ENCODE measurements around the gene SH3RF1. TPM values are rescaled to one million over a fixed set of nuclear protein-coding genes. Genes with fewer than 3 reads are reported as not detected.

Gene SH3RF1
- total and polyA plus RNA-seq, 2 of the 8 experiments (the other 6 are each of a cell fraction or from before 2014, with no cell fraction given) = 6.9 to 15.1 TPM

GRCh38 chr4:169236873-169237626, 33.7 kb downstream of the SH3RF1 start:
- peaks cover 0 to 2% (median under 1%) of the 10 kb centered on the region in 4 experiments; a peak in 4 of 7 replicates for H3K4me1 ChIP-seq (replicated peaks in 1 of 4; ENCODE audit: control insufficient read depth in 3 of 4, insufficient read depth in 4 of 4, low read length in 3 of 4)
- no peaks in the 10 kb centered on the region for H3K36me3 ChIP-seq (ENCODE audit: control insufficient read depth in 2 of 4, insufficient read depth in 4 of 4, low read length in 3 of 4)
- DNase-seq (ENCODE audit: low read depth in 1 of 2, low spot score in 2 of 2) (no peak), FAIRE-seq (no peak)
- peaks cover 3 to 32% of the 10 kb centered on the region in 2 experiments; a peak in 3 of 4 replicates for H3K79me2 ChIP-seq (ENCODE audit: control insufficient read depth in 1 of 2, insufficient read depth in 2 of 2, low read length in 2 of 2)
- no peaks in the 10 kb centered on the region for H3K27me3 ChIP-seq (replicated peaks in 1 of 4; ENCODE audit: control insufficient read depth in 3 of 4, extremely low read depth in 1 of 4, insufficient read depth in 3 of 4, low read length in 3 of 4)
- no peak overlapping the region for H2AK5ac ChIP-seq (ENCODE audit: low read depth, low read length)
- no peak overlapping the region for H3K23ac ChIP-seq (ENCODE audit: insufficient read length)
- no peak overlapping the region for H3K4ac ChIP-seq (replicated peaks; ENCODE audit: insufficient read length, low read depth, low read length)
- H4K91ac ChIP-seq (replicated peaks; ENCODE audit: insufficient read length, low read length) = no peak overlapping the region
- no peak overlapping the region for H3K9ac ChIP-seq (replicated peaks in 1 of 4; ENCODE audit: extremely low read depth in 1 of 4, low read depth in 3 of 4, low read length in 3 of 4)
- no peak overlapping the region for H2BK5ac ChIP-seq (ENCODE audit: low read depth, low read length)
- H4K20me1 ChIP-seq (replicated peaks in 1 of 2; ENCODE audit: control insufficient read depth in 1 of 2, insufficient read depth in 2 of 2, low read length in 2 of 2) = peaks cover 0 to 3% of the 10 kb centered on the region in 2 experiments
- CTCF ChIA-PET (ENCODE audit: partially characterized antibody) = interaction anchor here (0.8 to 1.6 kb wide), 5 partner anchors 12 to 108 kb away, joined by 3 to 4 read pairs (median 4); no protein-coding TSS in a partner anchor
- peaks cover 3% of the 10 kb centered on the region for H3K79me1 ChIP-seq (ENCODE audit: low read depth, low read length)
- H3K27ac ChIP-seq (ENCODE audit: low read depth, low read length) = no peak overlapping the region
- H3K4me2 ChIP-seq (ENCODE audit: insufficient read depth in 1 of 2, low read depth in 2 of 2, low read length in 2 of 2) = no peak overlapping the region
- no peaks in the 10 kb centered on the region for H3K9me3 ChIP-seq (ENCODE audit: insufficient read depth in 2 of 2, low read depth in 1 of 2, low read length in 1 of 2)
- H4K8ac ChIP-seq (ENCODE audit: extremely low read depth, insufficient read depth, low read length) = no peak overlapping the region
- no peak overlapping the region for H2BK12ac ChIP-seq (ENCODE audit: low read depth, low read length)
- H2BK15ac ChIP-seq (ENCODE audit: low read length) = no peak overlapping the region
- H3K18ac ChIP-seq (ENCODE audit: extremely low read depth, low read length) = no peak overlapping the region
- POLR2A ChIA-PET (ENCODE audit: partially characterized antibody) = interaction anchor here (0.9 to 1.1 kb wide), 2 partner anchors 10 to 14 kb away, joined by 3 to 4 read pairs; no protein-coding TSS in a partner anchor
- no peak overlapping the region for H2BK120ac ChIP-seq (replicated peaks; ENCODE audit: low read depth, low read length)
- H3K56ac ChIP-seq (replicated peaks; ENCODE audit: insufficient read length, low read depth, low read length) = no peak overlapping the region
- no peak overlapping the region for H2BK20ac ChIP-seq (ENCODE audit: low read length)
- 80% methylated on average over 6 of the region's 6 CpGs; no CpG with 5 or more reads in 1 of the 2 experiments for WGBS, 2 experiments (ENCODE audit: extremely low coverage in 1 of 2, insufficient coverage in 1 of 2, insufficient read length in 1 of 2, insufficient replicate concordance in 2 of 2, low coverage in 1 of 2, low lambda C conversion rate in 2 of 2, missing lambda C conversion rate in 1 of 2)
- H3K23me2 ChIP-seq (ENCODE audit: low read depth, low read length) = no peaks in the 10 kb centered on the region
- H4K5ac ChIP-seq (ENCODE audit: insufficient read length, low read depth, low read length) = no peak overlapping the region
- no peak overlapping the region for H3K4me3 ChIP-seq (ENCODE audit: extremely low read depth in 1 of 4, insufficient read depth in 2 of 4, low read depth in 3 of 4, low read length in 4 of 4)
- H3K14ac ChIP-seq (ENCODE audit: insufficient read length) = no peak overlapping the region
- no peak overlapping the region for H2AFZ ChIP-seq (ENCODE audit: low read length)
- TF ChIP-seq TEAD4 (IDR thresholded peaks at IDR 0.05; ENCODE audit: low read depth, low read length) (no peak), HDAC6 (IDR thresholded peaks at IDR 0.05; ENCODE audit: low read depth, low read length) (no peak), BACH1 (IDR thresholded peaks at IDR 0.05; ENCODE audit: low read length) (no peak), KDM1A (IDR thresholded peaks at IDR 0.05; ENCODE audit: borderline replicate concordance, low read length) (no peak), KDM4A (IDR thresholded peaks at IDR 0.05; ENCODE audit: low read depth, low read length, severe bottlenecking) (no peak)
- TF ChIP-seq, protein P1, sequence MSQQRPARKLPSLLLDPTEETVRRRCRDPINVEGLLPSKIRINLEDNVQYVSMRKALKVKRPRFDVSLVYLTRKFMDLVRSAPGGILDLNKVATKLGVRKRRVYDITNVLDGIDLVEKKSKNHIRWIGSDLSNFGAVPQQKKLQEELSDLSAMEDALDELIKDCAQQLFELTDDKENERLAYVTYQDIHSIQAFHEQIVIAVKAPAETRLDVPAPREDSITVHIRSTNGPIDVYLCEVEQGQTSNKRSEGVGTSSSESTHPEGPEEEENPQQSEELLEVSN (IDR thresholded peaks at IDR 0.05) = no peak
- TF ChIP-seq, protein P2, sequence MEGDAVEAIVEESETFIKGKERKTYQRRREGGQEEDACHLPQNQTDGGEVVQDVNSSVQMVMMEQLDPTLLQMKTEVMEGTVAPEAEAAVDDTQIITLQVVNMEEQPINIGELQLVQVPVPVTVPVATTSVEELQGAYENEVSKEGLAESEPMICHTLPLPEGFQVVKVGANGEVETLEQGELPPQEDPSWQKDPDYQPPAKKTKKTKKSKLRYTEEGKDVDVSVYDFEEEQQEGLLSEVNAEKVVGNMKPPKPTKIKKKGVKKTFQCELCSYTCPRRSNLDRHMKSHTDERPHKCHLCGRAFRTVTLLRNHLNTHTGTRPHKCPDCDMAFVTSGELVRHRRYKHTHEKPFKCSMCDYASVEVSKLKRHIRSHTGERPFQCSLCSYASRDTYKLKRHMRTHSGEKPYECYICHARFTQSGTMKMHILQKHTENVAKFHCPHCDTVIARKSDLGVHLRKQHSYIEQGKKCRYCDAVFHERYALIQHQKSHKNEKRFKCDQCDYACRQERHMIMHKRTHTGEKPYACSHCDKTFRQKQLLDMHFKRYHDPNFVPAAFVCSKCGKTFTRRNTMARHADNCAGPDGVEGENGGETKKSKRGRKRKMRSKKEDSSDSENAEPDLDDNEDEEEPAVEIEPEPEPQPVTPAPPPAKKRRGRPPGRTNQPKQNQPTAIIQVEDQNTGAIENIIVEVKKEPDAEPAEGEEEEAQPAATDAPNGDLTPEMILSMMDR (IDR thresholded peaks at IDR 0.05; ENCODE audit: control extremely low read depth in 1 of 3, insufficient read depth in 1 of 3, low read depth in 1 of 3, low read length in 3 of 3) = no peak
- TF ChIP-seq, protein P3, sequence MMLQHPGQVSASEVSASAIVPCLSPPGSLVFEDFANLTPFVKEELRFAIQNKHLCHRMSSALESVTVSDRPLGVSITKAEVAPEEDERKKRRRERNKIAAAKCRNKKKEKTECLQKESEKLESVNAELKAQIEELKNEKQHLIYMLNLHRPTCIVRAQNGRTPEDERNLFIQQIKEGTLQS (IDR thresholded peaks at IDR 0.05; ENCODE audit: insufficient read depth, low read depth, low read length) = no peak
